Lower leg skin (tissue), 4 donors: ENCODE data around the gene CSGALNACT2. TPM values are rescaled to one million over a fixed set of nuclear protein-coding genes. Genes with fewer than 3 reads are reported as not detected.

ENCODE experiments used
- DNase-seq, 2 donors: peaks; one replicate each; pipeline ENCODE4 v3.0.0-alpha.2; 2019; ENCODE audit warnings: low spot score in 2 of 2
- H3K4me3 ChIP-seq: fragments of 200-600 bp; sonication (generic); 2 replicates; pipeline ENCODE4 v1.5.1; 2017; ENCODE audit warnings: mild to moderate bottlenecking, low read depth; ENCODE audit not compliant: poor library complexity, severe bottlenecking
- CTCF ChIP-seq, 3 donors: fragments of 450-650 bp; IDR thresholded peaks; one replicate each; pipeline ENCODE4 v1.5.1; 2016; ENCODE audit warnings: antibody characterized with exemption in 3 of 3, mild to moderate bottlenecking in 3 of 3, moderate library complexity in 2 of 3
- POLR2A ChIP-seq, 2 donors: fragments of 450-650 bp; IDR thresholded peaks; one replicate each; pipeline ENCODE4 v1.6.1; 2016 to 2017; ENCODE audit warnings: antibody characterized with exemption in 2 of 2, mild to moderate bottlenecking in 1 of 2, moderate library complexity in 1 of 2
- WGBS, 2 donors: methylation state at CpG; one replicate each; pipeline ENCODE4 v1.1.5; 2018; 5-methylcytosine and 5-hydroxymethylcytosine counted together
- intact Hi-C: fragments of 100-400 bp; cut with DNase I; formaldehyde crosslinking; loops from one replicate; pipeline ENCODE4 v1.15.0; 2023; ENCODE audit warnings: low total_unique reads
- total RNA-seq, 4 donors: library from RNA; depleted of rRNA; stranded (reverse); fragments of >200 nt; gene quantifications; one replicate each; pipeline ENCODE4 v1.1.0, GENCODE V29; 2016

The CSGALNACT2 gene
- total RNA-seq, 4 donors from 2014 or later: 12.9 to 16.7 (median 15.4) TPM

DNA sequence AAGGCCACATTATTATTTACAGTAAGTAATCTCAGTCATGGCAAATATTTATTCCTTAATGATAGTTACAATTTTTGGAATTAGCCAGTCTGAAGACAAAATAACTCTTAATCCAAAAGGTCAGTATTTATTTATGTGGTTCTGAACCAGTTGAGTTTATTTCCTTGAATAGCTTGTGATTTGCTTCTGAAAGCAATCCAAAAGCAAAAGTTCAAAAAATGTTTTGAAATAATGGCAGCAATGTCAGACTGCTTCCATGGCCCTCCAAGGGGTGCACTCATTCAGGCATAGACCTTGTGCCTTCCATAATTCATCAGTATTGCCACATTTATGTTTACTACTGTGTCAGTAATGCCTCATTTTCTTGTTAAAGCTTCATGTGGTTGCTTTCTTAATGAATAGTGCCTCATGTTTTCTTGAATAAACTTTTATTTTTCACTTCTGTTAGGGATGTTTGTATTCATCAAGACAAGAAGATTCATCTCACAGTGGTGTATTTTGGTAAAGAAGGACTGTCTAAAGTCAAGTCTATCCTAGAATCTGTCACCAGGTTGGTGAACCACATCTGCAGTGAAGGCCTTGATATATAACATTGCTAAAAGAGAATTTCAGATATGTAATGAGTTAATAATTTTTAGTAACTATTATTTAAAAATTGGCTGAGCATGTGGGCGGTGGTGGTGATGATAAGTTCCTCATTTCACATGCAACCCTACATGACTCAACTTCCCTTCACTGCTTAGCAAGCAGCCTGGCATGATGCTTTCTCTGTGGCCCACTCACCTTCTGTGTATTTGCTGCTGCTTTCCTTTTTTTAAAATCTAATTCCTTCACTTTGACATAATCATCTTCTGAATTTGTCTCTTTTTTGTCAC, 22.0 kb downstream of the CSGALNACT2 start:
- no peak overlapping the region for H3K4me3 ChIP-seq
- 72 to 74% methylated on average over 1 of the region's 1 CpG for WGBS, 2 donors
- intact Hi-C loops: no loop called here
- no peak for TF ChIP-seq CTCF (IDR thresholded peaks at IDR 0.05)
- DNase-seq: no peak

DNA sequence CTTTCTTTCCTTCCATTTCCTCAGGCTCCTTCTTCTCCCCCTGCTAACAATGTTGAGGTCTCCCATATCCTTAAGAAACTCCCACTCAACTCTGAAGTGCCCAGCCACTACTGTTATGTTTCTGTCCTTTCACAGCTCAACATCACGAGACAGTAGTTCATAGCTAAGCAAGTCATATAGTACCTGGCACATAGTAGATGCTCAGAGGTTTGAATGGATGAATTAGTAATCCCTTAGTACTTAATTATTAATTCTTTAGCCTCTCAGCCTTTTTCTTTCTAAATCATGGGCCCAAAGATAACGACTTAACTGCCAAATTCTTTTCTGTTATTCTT, 22.6 kb downstream of the CSGALNACT2 start:
- DNase-seq: no peak
- intact Hi-C loops: no loop called here
- TF ChIP-seq CTCF (IDR thresholded peaks at IDR 0.05) (no peak), POLR2A (IDR thresholded peaks at IDR 0.05) (no peak)
- no peak overlapping the region for H3K4me3 ChIP-seq
- WGBS, 2 donors: 82 to 89% methylated on average over 2 of the region's 2 CpGs

GRCh38 chr10:43162604-43163003, 24.4 kb downstream of the CSGALNACT2 start:
- WGBS, 2 donors: 90 to 100% methylated on average over 1 of the region's 1 CpG
- TF ChIP-seq POLR2A (IDR thresholded peaks at IDR 0.05) (no peak), CTCF (IDR thresholded peaks at IDR 0.05) (no peak)
- DNase-seq: no peak
- no peak overlapping the region for H3K4me3 ChIP-seq
- intact Hi-C loops: no loop called here

DNA sequence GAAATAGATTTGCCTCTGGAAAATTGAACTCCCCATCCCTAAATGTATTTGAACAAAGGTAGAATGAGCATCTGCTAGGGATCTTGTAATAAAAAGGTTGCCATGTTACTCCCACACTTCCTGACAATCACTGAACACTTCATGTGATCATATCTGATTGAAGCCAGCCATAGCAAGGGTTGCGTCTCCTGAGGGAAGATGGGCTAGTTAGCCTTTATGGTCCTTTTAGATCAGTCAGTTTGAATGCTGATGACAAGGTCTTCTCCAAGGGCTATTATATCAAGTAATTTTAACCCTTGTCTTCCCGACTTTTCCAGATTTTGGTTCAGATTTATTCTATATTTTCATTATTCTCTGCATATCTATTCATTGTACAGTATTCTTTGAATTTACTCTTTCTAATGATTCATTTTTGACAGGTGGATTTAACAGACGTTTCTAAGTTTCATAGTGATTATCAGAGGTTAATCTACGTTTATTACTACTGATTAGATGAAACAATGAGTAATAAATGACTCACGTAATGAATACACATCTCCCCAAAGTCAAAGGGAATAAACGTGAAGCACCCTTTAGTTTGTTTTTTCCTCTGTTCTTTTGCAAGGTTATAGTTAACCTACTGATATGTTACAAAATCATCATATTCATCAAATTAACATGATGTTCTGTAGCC, 28.1 kb downstream of the CSGALNACT2 start:
- H3K4me3 ChIP-seq: no peak overlapping the region
- TF ChIP-seq POLR2A (IDR thresholded peaks at IDR 0.05) (no peak), CTCF (IDR thresholded peaks at IDR 0.05) (no peak)
- DNase-seq: no peak
- intact Hi-C loops: no loop called here
- 60 to 63% methylated on average over 6 of the region's 6 CpGs for WGBS, 2 donors

DNA sequence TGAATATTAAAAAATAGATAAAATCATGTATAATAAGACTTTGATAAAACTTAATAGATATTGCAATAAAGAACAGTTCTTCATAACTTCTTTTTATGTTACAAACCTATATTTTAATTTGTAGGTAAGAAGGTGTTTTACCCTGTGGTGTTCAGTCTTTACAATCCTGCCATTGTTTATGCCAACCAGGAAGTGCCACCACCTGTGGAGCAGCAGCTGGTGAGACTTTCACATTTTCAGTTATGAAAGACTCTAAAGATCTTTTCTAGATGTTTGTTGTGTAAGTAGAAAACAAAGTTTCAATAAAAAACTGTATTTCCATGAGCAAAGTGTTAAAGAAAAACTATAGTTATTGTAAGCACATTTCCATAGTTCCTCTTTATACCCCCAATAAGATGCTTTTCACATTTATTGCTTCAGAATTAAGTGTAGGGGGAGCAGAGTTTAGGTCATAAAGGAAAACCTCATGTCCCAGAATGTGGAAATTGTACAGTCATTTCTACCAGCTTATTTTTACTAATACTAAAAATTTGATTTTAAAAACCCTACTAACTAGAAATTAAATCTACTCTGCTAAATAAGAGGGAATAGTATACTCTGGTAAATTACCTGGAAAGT, 28.7 kb downstream of the CSGALNACT2 start:
- H3K4me3 ChIP-seq: no peak overlapping the region
- DNase-seq: no peak
- TF ChIP-seq POLR2A (IDR thresholded peaks at IDR 0.05) (no peak), CTCF (IDR thresholded peaks at IDR 0.05) (no peak)
- intact Hi-C loops: no loop called here
